ENCODE results near the gene SNRPA. TPM values are rescaled to one million over a fixed set of nuclear protein-coding genes. Genes with fewer than 3 reads are reported as not detected.

Gene SNRPA
- total RNA-seq, 1 donor = 34.1 TPM

GRCh38 chr19:40806423-40807146 lies 55.6 kb downstream of the SNRPA start:
- TF ChIP-seq CTCF (IDR thresholded peaks at IDR 0.05; ENCODE audit: insufficient read depth, low read depth, low read length) = peak; percentile 88
- DNase-seq (ENCODE audit: low read depth) = peak; percentile 98
- H3K4me3 ChIP-seq (ENCODE audit: low read depth, low read length) = peak overlapping the region; percentile 24

DNA sequence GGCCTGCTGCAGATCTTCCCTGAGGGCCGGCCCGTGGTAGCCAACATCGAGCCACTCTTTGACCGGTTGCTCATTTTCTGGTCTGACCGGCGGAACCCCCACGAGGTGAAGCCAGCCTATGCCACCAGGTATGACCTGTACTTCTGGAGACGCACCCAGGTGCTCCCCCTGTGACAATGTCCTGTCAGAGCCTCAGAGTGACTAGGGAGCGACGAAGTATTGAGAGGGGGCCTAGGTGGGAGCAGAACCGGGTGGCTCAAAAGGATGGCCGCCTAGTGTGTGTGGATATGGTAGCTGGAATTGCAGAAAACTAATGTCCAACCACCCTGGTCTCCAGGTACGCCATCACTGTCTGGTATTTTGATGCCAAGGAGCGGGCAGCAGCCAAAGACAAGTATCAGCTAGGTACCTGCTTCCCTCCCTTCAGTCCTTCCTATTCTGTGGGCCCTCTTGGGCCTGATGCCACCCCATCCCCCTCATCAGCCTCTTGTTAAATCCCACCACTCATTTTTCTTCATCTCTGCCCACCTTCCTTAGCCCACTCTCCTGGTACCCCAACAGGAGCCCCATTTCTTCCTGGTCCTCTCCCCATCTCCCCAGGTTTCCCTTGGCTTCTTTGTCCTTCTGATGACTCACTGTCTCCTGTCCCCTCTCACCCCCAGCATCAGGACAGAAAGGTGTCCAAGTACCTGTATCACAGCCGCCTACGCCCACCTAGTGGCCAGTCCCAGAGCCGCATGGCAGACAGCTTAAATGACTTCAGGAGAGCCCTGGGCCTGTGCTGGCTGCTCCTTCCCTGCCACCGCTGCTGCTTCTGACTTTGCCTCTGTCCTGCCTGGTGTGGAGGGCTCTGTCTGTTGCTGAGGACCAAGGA lies 56.4 kb downstream of the SNRPA start:
- no peak overlapping the region for H3K4me3 ChIP-seq (ENCODE audit: low read depth, low read length)
- DNase-seq (ENCODE audit: low read depth) = no peak
- TF ChIP-seq CTCF (IDR thresholded peaks at IDR 0.05; ENCODE audit: insufficient read depth, low read depth, low read length) = peak; percentile 35

- no peak overlapping the region for H3K4me3 ChIP-seq (ENCODE audit: low read depth, low read length)
- no peak for DNase-seq (ENCODE audit: low read depth)
- no peak for TF ChIP-seq CTCF (IDR thresholded peaks at IDR 0.05; ENCODE audit: insufficient read depth, low read depth, low read length)
Observed at GRCh38 chr19:40808021-40808325, 57.0 kb downstream of the SNRPA start.

- TF ChIP-seq CTCF (IDR thresholded peaks at IDR 0.05; ENCODE audit: insufficient read depth, low read depth, low read length) = no peak
- no peak overlapping the region for H3K4me3 ChIP-seq (ENCODE audit: low read depth, low read length)
- DNase-seq (ENCODE audit: low read depth) = no peak
Observed at GRCh38 chr19:40808497-40808896, 57.5 kb downstream of the SNRPA start.

GRCh38 chr19:40809358-40810086 lies 58.5 kb downstream of the SNRPA start:
- no peak for DNase-seq (ENCODE audit: low read depth)
- no peak for TF ChIP-seq CTCF (IDR thresholded peaks at IDR 0.05; ENCODE audit: insufficient read depth, low read depth, low read length)
- H3K4me3 ChIP-seq (ENCODE audit: low read depth, low read length) = peak overlapping the region; percentile 49

GRCh38 chr19:40810160-40810559 lies 59.2 kb downstream of the SNRPA start:
- no peak for DNase-seq (ENCODE audit: low read depth)
- no peak for TF ChIP-seq CTCF (IDR thresholded peaks at IDR 0.05; ENCODE audit: insufficient read depth, low read depth, low read length)
- peak overlapping the region; percentile 49 for H3K4me3 ChIP-seq (ENCODE audit: low read depth, low read length)

DNA sequence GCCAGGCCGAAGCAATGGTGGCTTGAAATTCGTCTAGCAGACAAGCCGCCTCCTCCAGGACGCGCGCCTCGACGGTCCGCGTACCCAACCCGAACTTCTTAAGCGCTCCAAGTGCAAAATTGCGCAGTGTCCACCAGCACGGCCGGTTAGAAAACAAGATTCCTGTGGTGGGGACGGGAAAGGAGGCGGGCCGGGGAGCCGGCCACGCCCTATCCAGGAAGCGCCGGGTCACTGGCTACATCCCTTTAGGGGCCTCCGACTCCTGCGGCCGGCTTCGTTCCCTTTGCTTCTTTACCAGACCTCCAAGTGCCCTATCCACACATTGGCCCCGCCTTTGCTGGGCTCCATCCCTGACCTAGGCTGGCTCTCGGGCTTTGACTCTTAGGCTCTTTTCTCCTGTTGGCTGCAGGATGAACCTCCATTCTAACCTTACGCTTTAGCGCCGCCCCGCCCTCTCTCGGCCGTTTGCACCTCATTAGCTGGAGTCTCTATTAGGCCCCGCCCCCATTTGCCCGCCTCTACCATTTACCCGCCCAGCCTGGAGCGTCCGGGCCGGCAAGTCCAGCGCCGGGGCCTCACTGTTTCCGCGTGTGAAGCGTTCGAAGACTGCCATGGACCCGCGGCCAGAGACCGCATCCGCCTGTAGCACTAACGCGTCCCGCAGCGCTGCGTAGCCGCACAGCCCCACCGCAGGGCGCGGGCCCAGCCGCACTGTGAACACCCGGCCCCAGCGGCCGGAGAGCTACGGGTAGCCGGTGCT lies 59.8 kb downstream of the SNRPA start:
- peak; percentile 94 for DNase-seq (ENCODE audit: low read depth)
- peak overlapping the region; percentile 49 for H3K4me3 ChIP-seq (ENCODE audit: low read depth, low read length)

Data from fibroblast of villous mesenchyme (primary cell).